Adrenal gland (tissue), 12 donors: ENCODE data around the gene CEP104. TPM values are rescaled to one million over a fixed set of nuclear protein-coding genes. Genes with fewer than 3 reads are reported as not detected.

Experiments used
- DNase-seq, 7 donors: peaks; one replicate each; pipeline ENCODE4 v3.0.0-alpha.2; 2019 to 2020
- H3K27ac ChIP-seq, 5 donors: fragments of 200-600 bp; sonication (generic) in 4 of 5; 1 replicate in 3 of 5; 2 replicates in 2 of 5; pipeline versions ENCODE4 v1.5.1 to v1.8.0; 2016 to 2020; ENCODE audit warnings: mild to moderate bottlenecking in 1 of 5
- H3K27me3 ChIP-seq: fragments of 200-600 bp; 2 replicates; pipeline ENCODE4 v1.8.0; 2021
- H3K36me3 ChIP-seq, 2 donors: fragments of 200-600 bp; replicated peaks in 1 of 2; 1 replicate in 1 of 2; 2 replicates in 1 of 2; pipeline versions ENCODE4 v1.5.1 to v1.8.0; 2018 to 2022
- H3K4me1 ChIP-seq, 2 donors: fragments of 200-600 bp; replicated peaks in 1 of 2; 1 replicate in 1 of 2; 2 replicates in 1 of 2; pipeline versions ENCODE4 v1.5.1 to v1.8.0; 2018 to 2021
- H3K4me3 ChIP-seq, 4 donors: fragments of 200-600 bp; sonication (generic) in 3 of 4; one replicate each; pipeline ENCODE4 v1.5.1; 2016 to 2018
- H3K9me3 ChIP-seq, 3 donors: fragments of 200-600 bp; sonication (generic) in 1 of 3; replicated peaks in 1 of 3; 1 replicate in 2 of 3; 2 replicates in 1 of 3; pipeline versions ENCODE4 v1.5.1 to v1.8.0; 2016 to 2021
- POLR2A ChIP-seq, 2 donors: fragments of 450-650 bp; IDR thresholded peaks; one replicate each; pipeline ENCODE4 v1.6.1; 2017; ENCODE audit warnings: antibody characterized with exemption in 2 of 2, mild to moderate bottlenecking in 2 of 2, moderate library complexity in 1 of 2
- WGBS, 4 donors: extraction: QIAGEN DNeasy Blood & Tissue Kit in 2 of 4; methylation state at CpG; one replicate each; pipeline versions ENCODE4 v1.1.5 to v1.1.7; 2013 to 2017; 5-methylcytosine and 5-hydroxymethylcytosine counted together
- intact Hi-C, 2 donors: fragments of 100-400 bp; cut with DNase I; formaldehyde crosslinking; loops; one replicate each; pipeline versions ENCODE4 v1.14.1 to v1.15.0; 2022 to 2023
- polyA plus RNA-seq, 3 donors: library from polyadenylated mRNA; stranded (reverse); fragments of 200-250 nt in 2 of 3; fragments of 350-450 nt in 1 of 3; fragmentation: Illumina TruSeq in 1 of 3; extraction: RNeasy Lipid Tissue Mini Kit (QIAGEN cat#74804) in 1 of 3; gene quantifications; one replicate each; pipeline ENCODE4 v1.2.3, GENCODE V29; 2013 to 2014
- total RNA-seq, 9 donors: library from RNA; depleted of rRNA in 4 of 9; stranded (reverse); fragments of >200 nt in 4 of 9; fragments of 120-200 nt in 1 of 9; fragmentation: NEBNext Ultra II Directional in 1 of 9; extraction: Animal tissue kit (Norgen Biotek cat#: 25700) in 1 of 9; gene quantifications; one replicate each; pipeline versions ENCODE4 v1.1.0 to v1.2.4, GENCODE V29; 2013 to 2023
- TF ChIP-seq, protein P1 (sequence below), 6 experiments: fragments of 450-650 bp in 4 of 6; fragments of 200-600 bp in 2 of 6; sonication (generic) in 1 of 6; IDR thresholded peaks; 1 replicate in 5 of 6; 2 replicates in 1 of 6; pipeline versions ENCODE4 v1.5.1 to v1.8.0; 2016 to 2021; ENCODE audit warnings: antibody characterized with exemption in 6 of 6, mild to moderate bottlenecking in 2 of 6, moderate library complexity in 1 of 6
- donor health status: healthy with polysubstance abuse.
- donor health status: Bipolar disorder and iron deficiency.
- donor health status: DM: yes; HTN: yes; CAD: no.
- donor health status: DM: no; HTN: no; CAD: no.
- donor health status: DM: no; HTN: no; CAD: no.
- donor health status: DM: yes; HTN: yes; CAD: no.

CEP104 gene
- total and polyA plus RNA-seq, 12 donors = 13.6 to 80.9 (median 38.1) TPM

GRCh38 chr1:3790952-3791351, 66.1 kb downstream of the CEP104 start:
- TF ChIP-seq POLR2A (IDR thresholded peaks at IDR 0.05) = no peak
- TF ChIP-seq, protein P1, sequence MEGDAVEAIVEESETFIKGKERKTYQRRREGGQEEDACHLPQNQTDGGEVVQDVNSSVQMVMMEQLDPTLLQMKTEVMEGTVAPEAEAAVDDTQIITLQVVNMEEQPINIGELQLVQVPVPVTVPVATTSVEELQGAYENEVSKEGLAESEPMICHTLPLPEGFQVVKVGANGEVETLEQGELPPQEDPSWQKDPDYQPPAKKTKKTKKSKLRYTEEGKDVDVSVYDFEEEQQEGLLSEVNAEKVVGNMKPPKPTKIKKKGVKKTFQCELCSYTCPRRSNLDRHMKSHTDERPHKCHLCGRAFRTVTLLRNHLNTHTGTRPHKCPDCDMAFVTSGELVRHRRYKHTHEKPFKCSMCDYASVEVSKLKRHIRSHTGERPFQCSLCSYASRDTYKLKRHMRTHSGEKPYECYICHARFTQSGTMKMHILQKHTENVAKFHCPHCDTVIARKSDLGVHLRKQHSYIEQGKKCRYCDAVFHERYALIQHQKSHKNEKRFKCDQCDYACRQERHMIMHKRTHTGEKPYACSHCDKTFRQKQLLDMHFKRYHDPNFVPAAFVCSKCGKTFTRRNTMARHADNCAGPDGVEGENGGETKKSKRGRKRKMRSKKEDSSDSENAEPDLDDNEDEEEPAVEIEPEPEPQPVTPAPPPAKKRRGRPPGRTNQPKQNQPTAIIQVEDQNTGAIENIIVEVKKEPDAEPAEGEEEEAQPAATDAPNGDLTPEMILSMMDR (IDR thresholded peaks at IDR 0.05) = no peak
- Histone ChIP-seq H3K36me3 (peaks cover 0 to 12% of the 10 kb centered on the region in 2 donors), H3K27me3 (no peaks in the 10 kb centered on the region), H3K27ac (no peak overlapping the region), H3K4me3 (no peak overlapping the region), H3K4me1 (peaks cover 25 to 37% of the 10 kb centered on the region in 2 donors), H3K9me3 (no peaks in the 10 kb centered on the region)
- WGBS, 4 donors = 79 to 94% (median 88%) methylated on average over 10 to 18 of the region's 18 CpGs
- no peak for DNase-seq
- intact Hi-C loops = loop anchor here in 1 of 2 donors (10.0 kb wide), 1 partner anchor 46 kb away; no protein-coding TSS in a partner anchor

DNA sequence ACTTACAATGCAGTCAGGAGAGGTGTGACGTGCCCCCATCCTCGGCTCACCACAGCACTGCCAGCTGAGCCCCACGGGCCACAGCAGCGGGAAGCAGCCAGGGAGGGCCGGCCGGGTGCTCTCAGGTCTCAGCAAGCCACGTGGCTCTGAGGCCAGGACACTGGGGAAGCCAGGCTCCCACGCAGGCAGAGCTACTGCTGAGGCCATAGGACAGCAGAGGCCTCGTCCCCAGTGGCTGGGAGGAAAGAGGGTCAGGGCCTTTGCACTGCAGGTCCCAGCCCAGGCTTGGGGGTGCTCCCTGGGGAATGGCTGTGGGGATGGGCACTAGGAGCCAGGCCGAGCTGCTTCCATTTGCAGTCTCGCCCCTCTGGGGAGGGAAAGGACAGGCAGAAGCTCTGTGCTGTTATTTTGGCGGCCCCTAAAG, 66.5 kb downstream of the CEP104 start:
- no peak overlapping the region for H3K4me3 ChIP-seq
- no peaks in the 10 kb centered on the region for H3K9me3 ChIP-seq
- H3K27me3 ChIP-seq = no peaks in the 10 kb centered on the region
- TF ChIP-seq POLR2A (IDR thresholded peaks at IDR 0.05) = no peak
- TF ChIP-seq, protein P1 (IDR thresholded peaks at IDR 0.05) = no peak
- peak overlapping the region in 1 of 5 donors; percentile 22 for H3K27ac ChIP-seq
- intact Hi-C loops = loop anchor here in 1 of 2 donors (10.0 kb wide), 1 partner anchor 46 kb away; no protein-coding TSS in a partner anchor
- DNase-seq = no peak
- H3K4me1 ChIP-seq = peaks cover 25 to 35% of the 10 kb centered on the region in 2 donors
- 64 to 100% (median 73%) methylated on average over 1 to 12 of the region's 12 CpGs for WGBS, 4 donors
- peaks cover 0 to 16% of the 10 kb centered on the region in 2 donors for H3K36me3 ChIP-seq

GRCh38 chr1:3789421-3790300, 67.3 kb downstream of the CEP104 start:
- Histone ChIP-seq H3K4me1 (peaks cover 23 to 26% of the 10 kb centered on the region in 2 donors), H3K27ac (no peak overlapping the region), H3K4me3 (no peak overlapping the region), H3K9me3 (no peaks in the 10 kb centered on the region), H3K27me3 (no peaks in the 10 kb centered on the region), H3K36me3 (peaks cover 0 to 25% of the 10 kb centered on the region in 2 donors)
- intact Hi-C loops = loop anchor here in 1 of 2 donors (10.0 kb wide), 1 partner anchor 45 kb away; no protein-coding TSS in a partner anchor
- no peak for DNase-seq
- WGBS, 4 donors = 87 to 91% (median 90%) methylated on average over 20 to 34 of the region's 34 CpGs
- TF ChIP-seq, protein P1 (IDR thresholded peaks at IDR 0.05) = no peak
- no peak for TF ChIP-seq POLR2A (IDR thresholded peaks at IDR 0.05)

GRCh38 chr1:3788756-3789420, 68.1 kb downstream of the CEP104 start:
- Histone ChIP-seq H3K27me3 (no peaks in the 10 kb centered on the region), H3K27ac (no peak overlapping the region), H3K36me3 (peaks cover 0 to 32% of the 10 kb centered on the region in 2 donors), H3K9me3 (no peaks in the 10 kb centered on the region), H3K4me3 (no peak overlapping the region), H3K4me1 (peaks cover 15 to 19% of the 10 kb centered on the region in 2 donors)
- 86 to 97% (median 90%) methylated on average over 6 to 16 of the region's 16 CpGs for WGBS, 4 donors
- DNase-seq = no peak
- TF ChIP-seq, protein P1 (IDR thresholded peaks at IDR 0.05) = no peak
- TF ChIP-seq POLR2A (IDR thresholded peaks at IDR 0.05) = no peak
- intact Hi-C loops = no loop called here
